ENCODE results near the gene VILL. TPM values are rescaled to one million over a fixed set of nuclear protein-coding genes. Genes with fewer than 3 reads are reported as not detected.

VILL gene
- total and polyA plus RNA-seq, 2 donors (not counting 3 experiments of a cell fraction or from before 2014, with no cell fraction given) = 9.0 to 10.0 TPM

- no peak overlapping the region for H3K4me2 ChIP-seq (ENCODE audit: insufficient read depth, low read length)
- DNase-seq (ENCODE audit: low read depth, low spot score) = no peak
Measured at GRCh38 chr3:37949866-37950265, 40.7 kb upstream of the VILL start.

More at GRCh38 chr3:37949866-37950265, 40.7 kb upstream of the VILL start:
- no peak overlapping the region for H3K9ac ChIP-seq (replicated peaks; ENCODE audit: extremely low read depth, insufficient read depth, low read length)
- H3K9me1 ChIP-seq (replicated peaks; ENCODE audit: control insufficient read depth, extremely low read depth, insufficient read depth, low read length) = no peaks in the 10 kb centered on the region
- H3K36me3 ChIP-seq (ENCODE audit: control insufficient read depth in 2 of 2, extremely low read depth in 1 of 2, insufficient read depth in 2 of 2, low read length in 2 of 2) = no peaks in the 10 kb centered on the region
- H3K79me2 ChIP-seq (ENCODE audit: control insufficient read depth, insufficient read depth, low read length) = no peaks in the 10 kb centered on the region
- H3K4me3 ChIP-seq (replicated peaks in 1 of 3; ENCODE audit: insufficient read depth in 1 of 3, low read depth in 1 of 3, low read length in 3 of 3) = no peak overlapping the region
- no peaks in the 10 kb centered on the region for H4K20me1 ChIP-seq (replicated peaks; ENCODE audit: control insufficient read depth, extremely low read depth, insufficient read depth, low read length)
- no peak overlapping the region for H3K27ac ChIP-seq (ENCODE audit: insufficient read depth, low read depth, low read length)
- no peak overlapping the region for H2AFZ ChIP-seq (ENCODE audit: low read depth, low read length)
- H3K9me3 ChIP-seq (replicated peaks; ENCODE audit: control insufficient read depth, insufficient read depth, low read length) = no peaks in the 10 kb centered on the region
- no peaks in the 10 kb centered on the region for H3K27me3 ChIP-seq (ENCODE audit: control insufficient read depth in 2 of 2, insufficient read depth in 2 of 2, low read length in 2 of 2)
- POLR2A ChIA-PET = no interaction called here
- TF ChIP-seq CTCF (IDR thresholded peaks at IDR 0.05; ENCODE audit: extremely low read depth in 1 of 2, insufficient read depth in 1 of 2, low read depth in 1 of 2, low read length in 2 of 2) = no peak
- TF ChIP-seq EZH2 (IDR thresholded peaks at IDR 0.05; ENCODE audit: borderline replicate concordance, low read depth, low read length, severe bottlenecking) = no peak
- TF ChIP-seq JUN (IDR thresholded peaks at IDR 0.05; ENCODE audit: borderline replicate concordance, insufficient read depth, insufficient read length, low read depth) = no peak
- TF ChIP-seq GATA2 (IDR thresholded peaks at IDR 0.05; ENCODE audit: insufficient read depth, insufficient read length, low read depth, low read length) = no peak
- TF ChIP-seq FOS (IDR thresholded peaks at IDR 0.05; ENCODE audit: borderline replicate concordance, insufficient read depth, low read length) = no peak
- TF ChIP-seq POLR2A (IDR thresholded peaks at IDR 0.05; ENCODE audit: low read depth, low read length) = no peak
- TF ChIP-seq MYC (IDR thresholded peaks at IDR 0.05; ENCODE audit: low read depth, low read length) = no peak
- no peak for TF ChIP-seq POLR2AphosphoS5 (IDR thresholded peaks at IDR 0.05; ENCODE audit: insufficient read depth, low read depth, low read length)
- CTCF ChIA-PET = interaction anchor here (1.0 to 1.4 kb wide), 2 partner anchors 18 to 44 kb away, joined by 3 read pairs; no protein-coding TSS in a partner anchor
- BruUV-seq (replicated peaks) = no TSS peak
- intact Hi-C loops (cut with micrococcal nuclease) (loop anchor here (5.0 kb wide), 1 partner anchor 958 kb away; the partner anchor contains the start of genes EPM2AIP1 and MLH1), dilution Hi-C loops (cut with MboI; ENCODE audit: extremely low pct_ligation_motif_present, low sequenced_read_pairs) (no loop called here)
- no peak for FAIRE-seq
- H3K4me1 ChIP-seq (ENCODE audit: control insufficient read depth, extremely low read depth, insufficient read depth, low read length) = peaks cover 31% of the 10 kb centered on the region
